ENCODE measurements around the gene NPRL2. TPM values are rescaled to one million over a fixed set of nuclear protein-coding genes. Genes with fewer than 3 reads are reported as not detected.

Gene NPRL2
- total and polyA plus RNA-seq, 2 of the 13 experiments (the other 11 are each of a cell fraction or from before 2014, with no cell fraction given), result 30.6 to 51.4 TPM

DNA sequence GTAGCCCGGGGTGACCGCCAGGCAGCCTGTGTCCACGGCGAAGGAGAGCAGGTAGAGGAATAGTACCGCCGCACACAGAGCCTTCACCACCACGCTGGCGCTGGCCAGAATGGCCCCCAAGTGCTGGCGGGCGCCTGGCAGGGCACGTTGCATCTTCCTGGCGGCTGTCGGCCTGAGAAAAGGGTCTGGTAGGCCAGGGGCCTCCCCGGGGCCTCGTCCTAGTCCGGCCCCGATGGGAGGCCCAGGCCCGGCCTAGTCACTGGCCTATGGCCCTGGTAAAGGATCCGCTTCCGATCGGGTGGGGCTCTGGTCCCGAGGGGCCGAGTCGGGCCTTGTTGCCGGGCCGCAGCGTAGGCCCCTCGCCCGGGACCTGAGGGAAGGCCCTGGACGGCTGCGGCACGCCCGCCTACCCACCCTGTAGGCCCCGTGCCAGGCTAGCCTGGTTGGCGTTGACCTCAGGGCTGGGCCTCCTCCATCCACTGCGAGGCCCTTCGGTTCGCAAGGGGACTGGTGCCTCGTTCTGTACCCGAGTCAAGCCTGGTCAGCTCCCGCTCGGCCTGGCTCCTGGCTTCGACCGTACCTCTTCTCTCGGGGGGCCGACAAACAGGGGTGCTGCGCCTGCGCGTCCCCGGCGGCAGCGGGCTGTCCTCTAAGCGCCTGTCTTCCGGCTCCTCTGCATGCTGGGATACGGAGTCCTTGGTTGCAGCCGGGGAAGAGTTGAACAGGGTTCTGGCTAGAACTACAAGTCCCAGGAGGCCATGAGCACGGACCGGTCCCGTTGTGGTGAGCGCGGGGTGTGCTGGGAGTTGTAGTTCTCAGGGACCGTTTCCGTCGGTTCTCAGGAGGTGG, 8.6 kb upstream of the NPRL2 start, which contains the start of gene TMEM115 (continued):
- TF ChIP-seq, protein P1, sequence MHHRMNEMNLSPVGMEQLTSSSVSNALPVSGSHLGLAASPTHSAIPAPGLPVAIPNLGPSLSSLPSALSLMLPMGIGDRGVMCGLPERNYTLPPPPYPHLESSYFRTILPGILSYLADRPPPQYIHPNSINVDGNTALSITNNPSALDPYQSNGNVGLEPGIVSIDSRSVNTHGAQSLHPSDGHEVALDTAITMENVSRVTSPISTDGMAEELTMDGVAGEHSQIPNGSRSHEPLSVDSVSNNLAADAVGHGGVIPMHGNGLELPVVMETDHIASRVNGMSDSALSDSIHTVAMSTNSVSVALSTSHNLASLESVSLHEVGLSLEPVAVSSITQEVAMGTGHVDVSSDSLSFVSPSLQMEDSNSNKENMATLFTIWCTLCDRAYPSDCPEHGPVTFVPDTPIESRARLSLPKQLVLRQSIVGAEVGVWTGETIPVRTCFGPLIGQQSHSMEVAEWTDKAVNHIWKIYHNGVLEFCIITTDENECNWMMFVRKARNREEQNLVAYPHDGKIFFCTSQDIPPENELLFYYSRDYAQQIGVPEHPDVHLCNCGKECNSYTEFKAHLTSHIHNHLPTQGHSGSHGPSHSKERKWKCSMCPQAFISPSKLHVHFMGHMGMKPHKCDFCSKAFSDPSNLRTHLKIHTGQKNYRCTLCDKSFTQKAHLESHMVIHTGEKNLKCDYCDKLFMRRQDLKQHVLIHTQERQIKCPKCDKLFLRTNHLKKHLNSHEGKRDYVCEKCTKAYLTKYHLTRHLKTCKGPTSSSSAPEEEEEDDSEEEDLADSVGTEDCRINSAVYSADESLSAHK (CRISPR knock-in tag; IDR thresholded peaks at IDR 0.05; ENCODE audit: borderline replicate concordance), result no peak
- TF ChIP-seq, protein P2, sequence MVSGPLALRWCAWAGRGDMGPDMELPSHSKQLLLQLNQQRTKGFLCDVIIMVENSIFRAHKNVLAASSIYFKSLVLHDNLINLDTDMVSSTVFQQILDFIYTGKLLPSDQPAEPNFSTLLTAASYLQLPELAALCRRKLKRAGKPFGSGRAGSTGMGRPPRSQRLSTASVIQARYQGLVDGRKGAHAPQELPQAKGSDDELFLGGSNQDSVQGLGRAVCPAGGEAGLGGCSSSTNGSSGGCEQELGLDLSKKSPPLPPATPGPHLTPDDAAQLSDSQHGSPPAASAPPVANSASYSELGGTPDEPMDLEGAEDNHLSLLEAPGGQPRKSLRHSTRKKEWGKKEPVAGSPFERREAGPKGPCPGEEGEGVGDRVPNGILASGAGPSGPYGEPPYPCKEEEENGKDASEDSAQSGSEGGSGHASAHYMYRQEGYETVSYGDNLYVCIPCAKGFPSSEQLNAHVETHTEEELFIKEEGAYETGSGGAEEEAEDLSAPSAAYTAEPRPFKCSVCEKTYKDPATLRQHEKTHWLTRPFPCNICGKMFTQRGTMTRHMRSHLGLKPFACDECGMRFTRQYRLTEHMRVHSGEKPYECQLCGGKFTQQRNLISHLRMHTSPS (CRISPR knock-in tag; IDR thresholded peaks at IDR 0.05; ENCODE audit: low read depth), result peak; percentile 51; the same call in 1 of the 2 replicates
- TF ChIP-seq MED8 (CRISPR knock-in tag; IDR thresholded peaks at IDR 0.05; ENCODE audit: insufficient replicate concordance) (no peak), PHF20 (CRISPR knock-in tag; IDR thresholded peaks at IDR 0.05) (peak; percentile 74), HMGA1 (CRISPR knock-in tag; conservative IDR thresholded peaks at IDR 0.05) (no peak), ZNF253 (CRISPR knock-in tag; IDR thresholded peaks at IDR 0.05; ENCODE audit: borderline replicate concordance) (0 out of 2 replicates have a peak, but pooled peaks have one; percentile 18), ZNF547 (CRISPR knock-in tag; IDR thresholded peaks at IDR 0.05) (peak; percentile 86; the same call in 1 of the 2 replicates), MYNN (CRISPR knock-in tag; IDR thresholded peaks at IDR 0.05; ENCODE audit: low read depth) (no peak), ZNF331 (CRISPR knock-in tag; IDR thresholded peaks at IDR 0.05) (peak; percentile 54), LCORL (IDR thresholded peaks at IDR 0.05) (0 out of 2 replicates have a peak, but pooled peaks have one; percentile 39), LCORL (CRISPR knock-in tag; IDR thresholded peaks at IDR 0.05) (0 out of 2 replicates have a peak, but pooled peaks have one; percentile 40), KDM5A (IDR thresholded peaks at IDR 0.05; ENCODE audit: borderline replicate concordance, low read length) (no peak; the same call in none of the 2 replicates), FOXC1 (CRISPR knock-in tag; IDR thresholded peaks at IDR 0.05; ENCODE audit: borderline replicate concordance) (peak; percentile 59; the same call in 1 of the 2 replicates)
- TF ChIP-seq, protein P3, sequence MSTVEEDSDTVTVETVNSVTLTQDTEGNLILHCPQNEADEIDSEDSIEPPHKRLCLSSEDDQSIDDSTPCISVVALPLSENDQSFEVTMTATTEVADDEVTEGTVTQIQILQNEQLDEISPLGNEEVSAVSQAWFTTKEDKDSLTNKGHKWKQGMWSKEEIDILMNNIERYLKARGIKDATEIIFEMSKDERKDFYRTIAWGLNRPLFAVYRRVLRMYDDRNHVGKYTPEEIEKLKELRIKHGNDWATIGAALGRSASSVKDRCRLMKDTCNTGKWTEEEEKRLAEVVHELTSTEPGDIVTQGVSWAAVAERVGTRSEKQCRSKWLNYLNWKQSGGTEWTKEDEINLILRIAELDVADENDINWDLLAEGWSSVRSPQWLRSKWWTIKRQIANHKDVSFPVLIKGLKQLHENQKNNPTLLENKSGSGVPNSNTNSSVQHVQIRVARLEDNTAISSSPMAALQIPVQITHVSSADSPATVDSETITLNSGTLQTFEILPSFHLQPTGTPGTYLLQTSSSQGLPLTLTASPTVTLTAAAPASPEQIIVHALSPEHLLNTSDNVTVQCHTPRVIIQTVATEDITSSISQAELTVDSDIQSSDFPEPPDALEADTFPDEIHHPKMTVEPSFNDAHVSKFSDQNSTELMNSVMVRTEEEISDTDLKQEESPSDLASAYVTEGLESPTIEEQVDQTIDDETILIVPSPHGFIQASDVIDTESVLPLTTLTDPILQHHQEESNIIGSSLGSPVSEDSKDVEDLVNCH (CRISPR knock-in tag; IDR thresholded peaks at IDR 0.05), result no peak
- TF ChIP-seq, protein P4, sequence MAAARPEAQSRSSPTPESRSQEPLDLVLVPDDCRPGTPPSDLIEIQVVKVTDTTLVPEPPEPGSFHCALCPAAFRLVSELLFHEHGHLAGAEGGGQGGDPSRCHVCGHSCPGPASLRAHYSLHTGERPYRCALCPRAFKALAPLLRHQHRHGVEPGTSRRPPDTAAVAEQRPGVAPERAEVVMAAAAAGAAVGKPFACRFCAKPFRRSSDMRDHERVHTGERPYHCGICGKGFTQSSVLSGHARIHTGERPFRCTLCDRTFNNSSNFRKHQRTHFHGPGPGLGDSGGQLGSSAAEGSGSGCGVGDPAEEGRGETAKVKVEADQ (CRISPR knock-in tag; IDR thresholded peaks at IDR 0.05; ENCODE audit: borderline replicate concordance), result peak; percentile 93
- TF ChIP-seq, protein P5, sequence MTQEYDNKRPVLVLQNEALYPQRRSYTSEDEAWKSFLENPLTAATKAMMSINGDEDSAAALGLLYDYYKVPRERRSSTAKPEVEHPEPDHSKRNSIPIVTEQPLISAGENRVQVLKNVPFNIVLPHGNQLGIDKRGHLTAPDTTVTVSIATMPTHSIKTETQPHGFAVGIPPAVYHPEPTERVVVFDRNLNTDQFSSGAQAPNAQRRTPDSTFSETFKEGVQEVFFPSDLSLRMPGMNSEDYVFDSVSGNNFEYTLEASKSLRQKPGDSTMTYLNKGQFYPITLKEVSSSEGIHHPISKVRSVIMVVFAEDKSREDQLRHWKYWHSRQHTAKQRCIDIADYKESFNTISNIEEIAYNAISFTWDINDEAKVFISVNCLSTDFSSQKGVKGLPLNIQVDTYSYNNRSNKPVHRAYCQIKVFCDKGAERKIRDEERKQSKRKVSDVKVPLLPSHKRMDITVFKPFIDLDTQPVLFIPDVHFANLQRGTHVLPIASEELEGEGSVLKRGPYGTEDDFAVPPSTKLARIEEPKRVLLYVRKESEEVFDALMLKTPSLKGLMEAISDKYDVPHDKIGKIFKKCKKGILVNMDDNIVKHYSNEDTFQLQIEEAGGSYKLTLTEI (CRISPR knock-in tag; conservative IDR thresholded peaks at IDR 0.05), result no peak

Measured in HepG2 (cell line).